Spinal cord (tissue), 10 donors: Measurements from ENCODE around the gene PLD6. TPM values are rescaled to one million over a fixed set of nuclear protein-coding genes. Genes with fewer than 3 reads are reported as not detected.

Source experiments
- DNase-seq, 6 donors: peaks; one replicate each; pipeline versions ENCODE4 v3.0.0 to v3.0.0-alpha.2; 2013 to 2015; ENCODE audit warnings: low spot score in 6 of 6, low read depth in 4 of 6
- H3K27ac ChIP-seq: one replicate; pipeline ENCODE4 v1.5.1; 2013; ENCODE audit warnings: low read depth, low read length, control low read depth
- H3K27me3 ChIP-seq: one replicate; pipeline ENCODE4 v1.6.1; 2013; ENCODE audit warnings: low read length; ENCODE audit not compliant: control insufficient read depth, insufficient read depth
- H3K36me3 ChIP-seq: one replicate; pipeline ENCODE4 v1.6.1; 2013; ENCODE audit warnings: low read length; ENCODE audit not compliant: control insufficient read depth, insufficient read depth
- H3K4me1 ChIP-seq: one replicate; pipeline ENCODE4 v1.6.1; 2013; ENCODE audit warnings: low read length; ENCODE audit not compliant: control insufficient read depth, insufficient read depth
- H3K4me3 ChIP-seq: one replicate; pipeline ENCODE4 v1.5.1; 2013; ENCODE audit warnings: low read depth, low read length, control low read depth
- H3K9me3 ChIP-seq: one replicate; pipeline ENCODE4 v1.6.1; 2013; ENCODE audit warnings: low read length; ENCODE audit not compliant: control insufficient read depth, insufficient read depth
- WGBS: methylation state at CpG from one replicate; pipeline ENCODE4 v1.1.5; 2013; ENCODE audit warnings: missing lambda C conversion rate; ENCODE audit not compliant: insufficient coverage; 5-methylcytosine and 5-hydroxymethylcytosine counted together
- polyA plus RNA-seq, 2 donors: library from polyadenylated mRNA; unstranded; fragments of 120-200 nt; gene quantifications; one replicate each; pipeline ENCODE4 v1.2.1, GENCODE V29; 2013; ENCODE audit not compliant: insufficient read length in 2 of 2
- total RNA-seq, 2 donors: library from RNA; depleted of rRNA in 1 of 2; stranded (reverse); fragments of 120-200 nt in 1 of 2; fragments of >200 nt in 1 of 2; gene quantifications; one replicate each; pipeline versions ENCODE4 v1.2.3 to v1.2.4, GENCODE V29; 2013 to 2014
- donor health status: healthy.

PLD6 gene
- total and polyA plus RNA-seq, 4 donors, result 10.2 to 14.7 (median 11.8) TPM

GRCh38 chr17:17239832-17240231 lies 33.7 kb upstream of the PLD6 start:
- H3K9me3 ChIP-seq, result no peaks in the 10 kb centered on the region
- H3K27me3 ChIP-seq, result no peaks in the 10 kb centered on the region
- H3K4me3 ChIP-seq, result no peak overlapping the region
- peaks cover 24% of the 10 kb centered on the region for H3K4me1 ChIP-seq
- DNase-seq, result no peak
- peaks cover 3% of the 10 kb centered on the region for H3K36me3 ChIP-seq
- H3K27ac ChIP-seq, result no peak overlapping the region
- WGBS, result no CpG with 5 or more reads among the region's 1 CpG

- DNase-seq, result peak; percentile 80 to 97 (median 89)
- Histone ChIP-seq H3K4me3 (peak within 1 kb of the TSS; percentile 87), H3K9me3 (no peaks in the 10 kb centered on the region), H3K36me3 (peaks cover 5% of the 10 kb centered on the region), H3K4me1 (peaks cover 24% of the 10 kb centered on the region), H3K27me3 (no peaks in the 10 kb centered on the region), H3K27ac (peak within 1 kb of the TSS; percentile 95)
- WGBS, result 0% methylated on average over 44 of the region's 53 CpGs
Observed at GRCh38 chr17:17237026-17237799, 31.1 kb upstream of the PLD6 start, which contains the start of gene FLCN. FLCN (minus strand) TSS chr17:17237168; CDS start chr17:17228137, 9,031 bp downstream.

- WGBS, result 1% methylated on average over 30 of the region's 31 CpGs
- H3K36me3 ChIP-seq, result peaks cover 13% of the 10 kb centered on the region
- DNase-seq, result peak in 3 of 6 donors; percentile 24 to 46 (median 38)
Observed at GRCh38 chr17:17236295-17237025, 30.3 kb upstream of the PLD6 start.

GRCh38 chr17:17235212-17236174 lies 29.4 kb upstream of the PLD6 start:
- Histone ChIP-seq H3K4me1 (peaks cover 28% of the 10 kb centered on the region), H3K27ac (peak overlapping the region; percentile 37), H3K27me3 (no peaks in the 10 kb centered on the region), H3K9me3 (no peaks in the 10 kb centered on the region), H3K36me3 (peaks cover 22% of the 10 kb centered on the region), H3K4me3 (peak overlapping the region; percentile 87)
- 53% methylated on average over 14 of the region's 19 CpGs for WGBS
- DNase-seq, result peak in 1 of 6 donors; percentile 44

More at GRCh38 chr17:17236295-17237025, 30.3 kb upstream of the PLD6 start:
- Histone ChIP-seq H3K4me3 (peak overlapping the region; percentile 87), H3K4me1 (peaks cover 27% of the 10 kb centered on the region), H3K27me3 (no peaks in the 10 kb centered on the region), H3K27ac (peak overlapping the region; percentile 95), H3K9me3 (no peaks in the 10 kb centered on the region)

- H3K4me1 ChIP-seq, result peaks cover 26% of the 10 kb centered on the region
- H3K4me3 ChIP-seq, result no peak overlapping the region
- no peak for DNase-seq
- WGBS, result 89% methylated on average over 11 of the region's 11 CpGs
- H3K27me3 ChIP-seq, result no peaks in the 10 kb centered on the region
- H3K9me3 ChIP-seq, result no peaks in the 10 kb centered on the region
- no peak overlapping the region for H3K27ac ChIP-seq
- peaks cover 55% of the 10 kb centered on the region for H3K36me3 ChIP-seq
Observed at GRCh38 chr17:17232303-17232621, 26.1 kb upstream of the PLD6 start.

- DNase-seq, result peak in 1 of 6 donors; percentile 37
- peaks cover 26% of the 10 kb centered on the region for H3K4me1 ChIP-seq
- peaks cover 60% of the 10 kb centered on the region for H3K36me3 ChIP-seq
- H3K4me3 ChIP-seq, result no peak overlapping the region
- H3K27me3 ChIP-seq, result no peaks in the 10 kb centered on the region
- 82% methylated on average over 16 of the region's 16 CpGs for WGBS
- H3K27ac ChIP-seq, result no peak overlapping the region
- H3K9me3 ChIP-seq, result no peaks in the 10 kb centered on the region
Observed at GRCh38 chr17:17231621-17232302, 25.6 kb upstream of the PLD6 start.

- Histone ChIP-seq H3K4me3 (no peak overlapping the region), H3K36me3 (peaks cover 77% of the 10 kb centered on the region), H3K9me3 (no peaks in the 10 kb centered on the region), H3K4me1 (peaks cover 11% of the 10 kb centered on the region), H3K27me3 (no peaks in the 10 kb centered on the region), H3K27ac (no peak overlapping the region)
- 85% methylated on average over 18 of the region's 26 CpGs for WGBS
- DNase-seq, result no peak
Observed at GRCh38 chr17:17229416-17230384, 23.6 kb upstream of the PLD6 start.

- Histone ChIP-seq H3K36me3 (peaks cover 87% of the 10 kb centered on the region), H3K27me3 (no peaks in the 10 kb centered on the region), H3K9me3 (no peaks in the 10 kb centered on the region), H3K4me1 (peaks cover 11% of the 10 kb centered on the region), H3K27ac (no peak overlapping the region), H3K4me3 (no peak overlapping the region)
- WGBS, result 93% methylated on average over 17 of the region's 17 CpGs
- DNase-seq, result no peak
Observed at GRCh38 chr17:17228521-17229279, 22.6 kb upstream of the PLD6 start.
